Gastrocnemius medialis (tissue), 4 donors: ENCODE measurements around the gene RFC4. TPM values are rescaled to one million over a fixed set of nuclear protein-coding genes. Genes with fewer than 3 reads are reported as not detected.

Experiments
- ATAC-seq, 2 donors: fragments of 150-250 bp; one replicate each; pipeline ENCODE4 v1.9.1; 2016
- DNase-seq, 2 donors: peaks; one replicate each; pipeline ENCODE4 v3.0.0-alpha.2; 2019
- H3K27ac ChIP-seq, 4 donors: fragments of 200-600 bp; sonication (generic); 1 replicate in 1 of 4; 2 replicates in 3 of 4; pipeline ENCODE4 v1.5.1; 2016 to 2018; ENCODE audit warnings: mild to moderate bottlenecking in 2 of 4, moderate library complexity in 1 of 4
- H3K27me3 ChIP-seq, 3 donors: fragments of 200-600 bp; sonication (generic) in 2 of 3; 1 replicate in 1 of 3; 2 replicates in 2 of 3; pipeline versions ENCODE4 v1.5.1 to v1.6.0; 2016 to 2019; ENCODE audit warnings: mild to moderate bottlenecking in 1 of 3, moderate library complexity in 1 of 3
- H3K36me3 ChIP-seq, 2 donors: fragments of 200-600 bp; sonication (generic) in 1 of 2; one replicate each; pipeline ENCODE4 v1.5.1; 2017 to 2018
- H3K4me1 ChIP-seq, 2 donors: fragments of 200-600 bp; sonication (generic) in 1 of 2; one replicate each; pipeline ENCODE4 v1.5.1; 2016 to 2017; ENCODE audit warnings: mild to moderate bottlenecking in 2 of 2
- H3K4me3 ChIP-seq, 4 donors: fragments of 200-600 bp; sonication (generic) in 3 of 4; 1 replicate in 1 of 4; 2 replicates in 3 of 4; pipeline ENCODE4 v1.5.1; 2016 to 2019; ENCODE audit warnings: mild to moderate bottlenecking in 2 of 4
- H3K9me3 ChIP-seq, 3 donors: fragments of 200-600 bp; sonication (generic) in 2 of 3; 1 replicate in 1 of 3; 2 replicates in 2 of 3; pipeline ENCODE4 v1.5.1; 2016 to 2019
- POLR2A ChIP-seq, 2 donors: fragments of 450-650 bp; IDR thresholded peaks; one replicate each; pipeline ENCODE4 v1.6.1; 2017; ENCODE audit warnings: antibody characterized with exemption in 2 of 2, mild to moderate bottlenecking in 2 of 2, moderate library complexity in 2 of 2
- in situ Hi-C, 4 donors: fragments of 200-750 bp; cut with MboI; loops; one replicate each; pipeline versions ENCODE4 v1.15.0 to v1.8.0; 2017; ENCODE audit warnings: low sequenced_read_pairs in 4 of 4
- intact Hi-C: fragments of 100-400 bp; cut with DNase I; formaldehyde crosslinking; loops from one replicate; pipeline ENCODE4 v1.15.1; 2023; ENCODE audit warnings: low total_unique reads
- total RNA-seq, 4 donors: library from RNA; depleted of rRNA; stranded (reverse); fragments of >200 nt; gene quantifications; one replicate each; pipeline versions ENCODE4 v1.1.0 to v1.2.3, GENCODE V29; 2016
- TF ChIP-seq, protein P1 (sequence below), 5 experiments: fragments of 450-650 bp in 3 of 5; fragments of 200-600 bp in 2 of 5; sonication (generic) in 2 of 5; IDR thresholded peaks in 4 of 5; conservative IDR thresholded peaks in 1 of 5; 1 replicate in 4 of 5; 2 replicates in 1 of 5; pipeline ENCODE4 v1.5.1; 2016 to 2019; ENCODE audit warnings: antibody characterized with exemption in 5 of 5, mild to moderate bottlenecking in 3 of 5, moderate library complexity in 3 of 5

Gene RFC4
- total RNA-seq, 4 donors from 2014 or later, result 4.5 to 15.1 (median 7.3) TPM

DNA sequence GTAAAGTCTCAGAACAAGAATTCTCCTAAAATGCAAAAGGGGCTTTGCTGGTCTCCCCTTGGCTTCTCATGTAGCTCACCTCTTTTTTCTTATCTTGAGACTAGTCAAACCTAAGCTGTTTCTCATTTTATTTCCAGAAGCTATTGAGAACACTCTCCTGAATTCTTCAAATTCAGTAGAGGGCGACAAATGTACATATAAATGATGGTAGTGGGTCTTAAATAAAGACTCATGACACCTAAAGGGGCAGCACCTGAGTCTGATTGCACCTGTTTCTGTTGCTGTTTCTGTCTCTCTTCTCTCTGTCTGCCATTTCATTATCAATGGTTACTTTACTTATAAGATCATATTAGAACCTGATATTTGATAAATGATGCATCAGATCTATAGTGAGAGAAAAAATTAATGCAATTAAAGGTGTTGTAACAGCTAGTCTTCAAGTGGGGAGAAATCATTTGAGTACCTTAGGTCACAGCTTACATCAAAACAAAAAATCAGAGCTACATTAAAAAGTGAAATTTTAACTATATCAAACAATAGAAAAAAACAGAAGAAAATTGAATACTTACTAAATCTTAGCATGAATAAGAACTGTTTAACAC lies 43.2 kb upstream of the RFC4 start:
- no peak for DNase-seq
- Histone ChIP-seq H3K4me3 (no peak overlapping the region), H3K27ac (no peak overlapping the region), H3K27me3 (peaks cover 0 to 18% (median 11%) of the 10 kb centered on the region in 3 donors), H3K4me1 (no peaks in the 10 kb centered on the region), H3K36me3 (no peaks in the 10 kb centered on the region), H3K9me3 (no peaks in the 10 kb centered on the region)
- intact Hi-C loops, result loop anchor here (1.0 kb wide), 2 partner anchors 82 to 316 kb away; no protein-coding TSS in a partner anchor
- peak; percentile 90 to 97 for ATAC-seq
- TF ChIP-seq, protein P1, sequence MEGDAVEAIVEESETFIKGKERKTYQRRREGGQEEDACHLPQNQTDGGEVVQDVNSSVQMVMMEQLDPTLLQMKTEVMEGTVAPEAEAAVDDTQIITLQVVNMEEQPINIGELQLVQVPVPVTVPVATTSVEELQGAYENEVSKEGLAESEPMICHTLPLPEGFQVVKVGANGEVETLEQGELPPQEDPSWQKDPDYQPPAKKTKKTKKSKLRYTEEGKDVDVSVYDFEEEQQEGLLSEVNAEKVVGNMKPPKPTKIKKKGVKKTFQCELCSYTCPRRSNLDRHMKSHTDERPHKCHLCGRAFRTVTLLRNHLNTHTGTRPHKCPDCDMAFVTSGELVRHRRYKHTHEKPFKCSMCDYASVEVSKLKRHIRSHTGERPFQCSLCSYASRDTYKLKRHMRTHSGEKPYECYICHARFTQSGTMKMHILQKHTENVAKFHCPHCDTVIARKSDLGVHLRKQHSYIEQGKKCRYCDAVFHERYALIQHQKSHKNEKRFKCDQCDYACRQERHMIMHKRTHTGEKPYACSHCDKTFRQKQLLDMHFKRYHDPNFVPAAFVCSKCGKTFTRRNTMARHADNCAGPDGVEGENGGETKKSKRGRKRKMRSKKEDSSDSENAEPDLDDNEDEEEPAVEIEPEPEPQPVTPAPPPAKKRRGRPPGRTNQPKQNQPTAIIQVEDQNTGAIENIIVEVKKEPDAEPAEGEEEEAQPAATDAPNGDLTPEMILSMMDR (IDR thresholded peaks at IDR 0.05 in 4 of 5, conservative IDR thresholded peaks at IDR 0.05 in 1 of 5), result peak; percentile 33 to 62 (median 50)
- TF ChIP-seq POLR2A (IDR thresholded peaks at IDR 0.05), result no peak
- in situ Hi-C loops, result loop anchor here (5.0 to 10.0 kb wide), 4 partner anchors 78 to 315 kb away; no protein-coding TSS in a partner anchor

DNA sequence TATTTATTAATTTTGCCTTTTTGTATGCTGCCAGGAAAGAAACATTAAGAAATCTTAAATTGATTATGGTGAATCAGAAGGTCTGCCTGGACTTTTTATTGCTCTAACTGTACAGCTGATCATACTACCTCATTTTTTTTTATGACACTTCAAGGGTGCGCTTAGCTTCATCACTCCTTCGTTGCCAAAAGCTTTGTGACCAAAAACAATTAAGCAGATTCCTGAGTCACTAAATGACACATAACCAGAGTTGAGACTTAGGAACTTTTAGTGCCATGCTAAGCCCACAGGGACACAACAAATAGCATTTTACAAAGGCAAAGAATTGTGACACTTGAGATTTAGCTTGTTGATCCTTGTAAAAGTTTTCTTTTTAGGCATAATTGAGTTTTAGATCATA lies 41.2 kb upstream of the RFC4 start:
- Histone ChIP-seq H3K27ac (no peak overlapping the region), H3K9me3 (no peaks in the 10 kb centered on the region), H3K4me1 (no peaks in the 10 kb centered on the region), H3K27me3 (peaks cover 0 to 18% (median 11%) of the 10 kb centered on the region in 3 donors), H3K4me3 (no peak overlapping the region), H3K36me3 (no peaks in the 10 kb centered on the region)
- no peak for ATAC-seq
- intact Hi-C loops, result no loop called here
- TF ChIP-seq POLR2A (IDR thresholded peaks at IDR 0.05), result no peak
- TF ChIP-seq, protein P1 (IDR thresholded peaks at IDR 0.05 in 4 of 5, conservative IDR thresholded peaks at IDR 0.05 in 1 of 5), result no peak
- DNase-seq, result no peak
- in situ Hi-C loops, result loop anchor here (5.0 to 10.0 kb wide), 4 partner anchors 80 to 317 kb away; no protein-coding TSS in a partner anchor

DNA sequence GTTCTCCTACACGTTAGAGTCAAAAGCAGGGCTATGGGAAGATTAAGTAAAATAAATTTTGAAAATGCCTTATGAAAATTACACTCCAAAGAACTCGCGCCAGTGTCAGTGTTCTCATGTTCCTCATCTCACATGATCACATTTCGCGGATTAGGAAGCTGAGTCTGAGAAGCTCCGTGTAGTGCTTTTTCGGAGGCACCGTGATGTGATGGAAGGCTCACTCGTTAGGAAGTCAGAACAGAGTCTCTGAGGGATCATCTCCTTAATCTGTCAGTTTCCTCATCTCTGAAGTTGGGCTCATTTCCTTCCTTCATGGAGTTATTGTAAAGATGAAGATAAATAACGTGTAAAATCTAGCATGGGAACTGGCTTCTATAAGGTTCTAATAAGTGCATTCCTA lies 39.5 kb upstream of the RFC4 start:
- H3K9me3 ChIP-seq, result no peaks in the 10 kb centered on the region
- intact Hi-C loops (no loop called here), in situ Hi-C loops (loop anchor here (5.0 to 10.0 kb wide), 4 partner anchors 82 to 319 kb away; no protein-coding TSS in a partner anchor)
- DNase-seq (no peak), ATAC-seq (no peak)
- no peak for TF ChIP-seq POLR2A (IDR thresholded peaks at IDR 0.05)
- TF ChIP-seq, protein P1 (IDR thresholded peaks at IDR 0.05 in 4 of 5, conservative IDR thresholded peaks at IDR 0.05 in 1 of 5), result no peak
- peaks cover 0 to 18% (median 11%) of the 10 kb centered on the region in 3 donors for H3K27me3 ChIP-seq
- no peak overlapping the region for H3K4me3 ChIP-seq
- no peaks in the 10 kb centered on the region for H3K4me1 ChIP-seq
- no peak overlapping the region for H3K27ac ChIP-seq
- H3K36me3 ChIP-seq, result no peaks in the 10 kb centered on the region

DNA sequence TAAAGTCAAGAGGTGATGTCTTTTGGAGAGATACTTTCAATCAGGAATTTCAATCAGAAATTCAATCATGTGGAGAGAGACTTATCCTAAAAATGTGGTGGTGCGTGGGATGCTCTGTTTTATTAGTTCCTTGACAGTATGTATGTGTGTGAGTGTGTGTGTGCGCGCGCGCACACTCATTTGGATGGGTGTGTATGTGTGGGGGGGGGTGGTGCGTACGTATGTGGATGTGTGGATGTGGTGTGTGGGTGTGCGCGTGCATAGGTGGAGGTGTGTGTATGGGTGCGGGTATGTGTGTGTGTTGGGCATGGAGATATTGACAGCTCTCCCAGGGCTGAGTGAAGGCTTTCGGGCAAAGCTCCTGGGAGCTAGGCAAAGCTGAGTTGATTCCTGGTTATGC lies 38.6 kb upstream of the RFC4 start:
- ATAC-seq (no peak), DNase-seq (no peak)
- in situ Hi-C loops, result loop anchor here (5.0 to 10.0 kb wide), 4 partner anchors 82 to 320 kb away; no protein-coding TSS in a partner anchor
- Histone ChIP-seq H3K27me3 (peaks cover 0 to 18% (median 11%) of the 10 kb centered on the region in 3 donors), H3K9me3 (no peaks in the 10 kb centered on the region), H3K27ac (no peak overlapping the region), H3K4me1 (no peaks in the 10 kb centered on the region), H3K36me3 (no peaks in the 10 kb centered on the region), H3K4me3 (no peak overlapping the region)
- no peak for TF ChIP-seq POLR2A (IDR thresholded peaks at IDR 0.05)
- TF ChIP-seq, protein P1 (IDR thresholded peaks at IDR 0.05 in 4 of 5, conservative IDR thresholded peaks at IDR 0.05 in 1 of 5), result no peak
- intact Hi-C loops, result no loop called here
